NB4 (cell line): Measurements from ENCODE around the gene MYO16.
A peak's percentile ranks its signal among the peaks of the same experiment; 100 is the strongest.

Experiments used
- DNase-seq: peaks from one replicate; pipeline ENCODE4 v3.0.0; 2010; ENCODE audit warnings: low read depth
- H3K4me3 ChIP-seq: one replicate; pipeline ENCODE4 v1.5.1; 2011; ENCODE audit warnings: mild to moderate bottlenecking, low read depth, low read length, moderate library complexity
- CTCF ChIP-seq: IDR thresholded peaks from one replicate; pipeline ENCODE4 v1.5.1; 2012; ENCODE audit warnings: low read depth, low read length
- MYC ChIP-seq: IDR thresholded peaks from 2 replicates; pipeline ENCODE4 v1.6.1; 2011; ENCODE audit warnings: low read depth, low read length
- POLR2A ChIP-seq: IDR thresholded peaks from 2 replicates; pipeline ENCODE4 v1.6.1; 2011; ENCODE audit warnings: mild to moderate bottlenecking; ENCODE audit not compliant: insufficient read length; ENCODE audit errors: extremely low read depth
- TF ChIP-seq, protein P1 (sequence below): IDR thresholded peaks from 2 replicates; pipeline ENCODE4 v1.6.1; 2011; ENCODE audit warnings: low read depth, low read length

MYO16 gene

GRCh38 chr13:109203587-109203986 is 574.2 kb downstream of the MYO16 start:
- TF ChIP-seq CTCF (no peak), POLR2A (no peak), MYC (no peak)
- TF ChIP-seq, protein P1, sequence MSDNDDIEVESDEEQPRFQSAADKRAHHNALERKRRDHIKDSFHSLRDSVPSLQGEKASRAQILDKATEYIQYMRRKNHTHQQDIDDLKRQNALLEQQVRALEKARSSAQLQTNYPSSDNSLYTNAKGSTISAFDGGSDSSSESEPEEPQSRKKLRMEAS, result no peak
- H3K4me3 ChIP-seq, result no peak overlapping the region

GRCh38 chr13:109204252-109204651 is 574.8 kb downstream of the MYO16 start:
- TF ChIP-seq, protein P1, result no peak
- TF ChIP-seq MYC, result no peak
- TF ChIP-seq POLR2A, result no peak
- no peak for TF ChIP-seq CTCF
- no peak overlapping the region for H3K4me3 ChIP-seq
- no peak for DNase-seq

More at GRCh38 chr13:109203587-109203986, 574.2 kb downstream of the MYO16 start:
- DNase-seq, result no peak

DNA sequence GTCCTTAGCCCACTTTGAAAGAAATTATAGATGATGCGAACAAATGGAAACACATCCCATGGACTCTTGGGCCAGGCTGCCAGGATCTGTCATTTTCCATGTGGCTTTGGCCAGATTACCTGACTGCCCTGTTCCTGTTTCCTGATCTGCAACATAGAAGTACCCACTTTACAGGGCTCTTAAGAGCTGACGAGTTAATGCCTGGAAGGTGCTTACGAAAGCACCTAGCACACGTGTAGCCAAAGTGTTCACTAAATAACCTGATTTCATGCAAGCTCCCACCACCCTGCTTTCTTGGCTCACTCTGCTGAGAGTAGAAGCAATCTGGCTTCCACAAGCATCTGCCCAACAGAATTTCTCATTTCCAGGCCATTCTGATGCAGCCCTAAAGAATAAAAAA is 575.2 kb downstream of the MYO16 start:
- H3K4me3 ChIP-seq, result no peak overlapping the region

DNA sequence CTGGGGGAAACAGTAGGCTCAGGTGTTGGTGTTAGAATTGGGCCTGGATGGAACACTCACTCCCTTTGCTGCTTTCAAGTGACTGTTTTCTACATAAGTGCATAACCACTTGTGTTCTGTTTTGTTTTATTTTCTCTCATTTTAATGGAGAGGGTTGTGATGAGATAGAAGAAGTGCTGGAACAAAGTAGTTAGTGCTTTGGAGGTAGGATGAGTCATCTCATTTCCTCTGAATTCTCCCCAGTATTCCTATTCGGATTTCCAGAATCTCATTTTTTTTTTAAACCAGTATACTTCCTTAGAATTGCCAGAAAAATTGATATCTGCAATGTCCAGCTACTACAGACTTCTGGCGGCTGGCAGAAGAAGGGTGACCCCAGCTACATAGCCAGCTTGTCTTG is 575.9 kb downstream of the MYO16 start:
- TF ChIP-seq, protein P1, result no peak
- TF ChIP-seq MYC (no peak), CTCF (no peak), POLR2A (no peak)

More for the DNA sequence above, 575.2 kb downstream of the MYO16 start:
- DNase-seq, result no peak
- no peak for TF ChIP-seq POLR2A
- TF ChIP-seq, protein P1, result no peak
- no peak for TF ChIP-seq MYC
- no peak for TF ChIP-seq CTCF

DNA sequence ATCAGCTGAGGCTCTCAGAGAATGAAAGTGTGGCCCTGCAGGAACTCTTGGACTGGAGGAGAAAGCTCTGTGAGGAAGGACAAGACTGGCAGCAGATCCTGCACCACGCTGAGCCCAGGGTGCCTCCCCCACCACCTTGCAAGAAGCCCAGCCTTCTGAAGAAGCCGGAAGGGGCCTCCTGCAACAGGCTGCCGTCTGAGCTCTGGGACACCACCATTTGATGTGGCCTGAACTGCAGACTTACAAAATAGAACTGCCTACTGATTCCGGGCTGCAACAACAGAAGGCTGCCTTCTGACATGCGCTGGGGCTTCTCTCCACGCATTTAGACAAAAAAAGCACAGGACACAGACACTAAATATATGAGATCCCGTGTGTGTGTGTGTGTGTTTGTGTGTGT is 577.2 kb downstream of the MYO16 start:
- peak; percentile 24 for DNase-seq

More for the DNA sequence above, 575.9 kb downstream of the MYO16 start:
- DNase-seq, result no peak
- H3K4me3 ChIP-seq, result no peak overlapping the region

More for the DNA sequence above, 577.2 kb downstream of the MYO16 start:
- TF ChIP-seq, protein P1, result no peak
- TF ChIP-seq CTCF (no peak), POLR2A (no peak), MYC (no peak)
- no peak overlapping the region for H3K4me3 ChIP-seq
